ENCODE measurements around the gene HSPB7. TPM values are rescaled to one million over a fixed set of nuclear protein-coding genes. Genes with fewer than 3 reads are reported as not detected.

Gene HSPB7
- total RNA-seq, 1 donor from 2014 or later, result not detected

- no peaks in the 10 kb centered on the region for H3K36me3 ChIP-seq (ENCODE audit: control insufficient read depth, insufficient read depth, low read length)
- H3K4me3 ChIP-seq (ENCODE audit: low read depth, low read length), result no peak overlapping the region
- DNase-seq (ENCODE audit: low read depth), result no peak
- TF ChIP-seq CTCF (IDR thresholded peaks at IDR 0.05; ENCODE audit: insufficient read depth, low read length, poor library complexity, severe bottlenecking), result no peak
- H3K27me3 ChIP-seq (ENCODE audit: control insufficient read depth, insufficient read depth, low read length), result no peaks in the 10 kb centered on the region
Observed at GRCh38 chr1:16014509-16015482, 3.0 kb downstream of the HSPB7 start.

- no peaks in the 10 kb centered on the region for H3K36me3 ChIP-seq (ENCODE audit: control insufficient read depth, insufficient read depth, low read length)
- no peak for DNase-seq (ENCODE audit: low read depth)
- TF ChIP-seq CTCF (IDR thresholded peaks at IDR 0.05; ENCODE audit: insufficient read depth, low read length, poor library complexity, severe bottlenecking), result no peak
- H3K27me3 ChIP-seq (ENCODE audit: control insufficient read depth, insufficient read depth, low read length), result no peaks in the 10 kb centered on the region
- H3K4me3 ChIP-seq (ENCODE audit: low read depth, low read length), result no peak overlapping the region
Observed at GRCh38 chr1:16013908-16014258, 4.0 kb downstream of the HSPB7 start.

- no peak for TF ChIP-seq CTCF (IDR thresholded peaks at IDR 0.05; ENCODE audit: insufficient read depth, low read length, poor library complexity, severe bottlenecking)
- Histone ChIP-seq H3K4me3 (ENCODE audit: low read depth, low read length) (peak overlapping the region; percentile 32), H3K27me3 (ENCODE audit: control insufficient read depth, insufficient read depth, low read length) (no peaks in the 10 kb centered on the region), H3K36me3 (ENCODE audit: control insufficient read depth, insufficient read depth, low read length) (no peaks in the 10 kb centered on the region)
- DNase-seq (ENCODE audit: low read depth), result peak; percentile 32
Observed at GRCh38 chr1:16013220-16013907, 4.5 kb downstream of the HSPB7 start.

- no peak for TF ChIP-seq CTCF (IDR thresholded peaks at IDR 0.05; ENCODE audit: insufficient read depth, low read length, poor library complexity, severe bottlenecking)
- Histone ChIP-seq H3K27me3 (ENCODE audit: control insufficient read depth, insufficient read depth, low read length) (no peaks in the 10 kb centered on the region), H3K4me3 (ENCODE audit: low read depth, low read length) (peak overlapping the region; percentile 32), H3K36me3 (ENCODE audit: control insufficient read depth, insufficient read depth, low read length) (no peaks in the 10 kb centered on the region)
- no peak for DNase-seq (ENCODE audit: low read depth)
Observed at GRCh38 chr1:16012590-16013219, 5.1 kb downstream of the HSPB7 start.

- no peaks in the 10 kb centered on the region for H3K27me3 ChIP-seq (ENCODE audit: control insufficient read depth, insufficient read depth, low read length)
- no peak for DNase-seq (ENCODE audit: low read depth)
- no peak overlapping the region for H3K4me3 ChIP-seq (ENCODE audit: low read depth, low read length)
- no peaks in the 10 kb centered on the region for H3K36me3 ChIP-seq (ENCODE audit: control insufficient read depth, insufficient read depth, low read length)
- no peak for TF ChIP-seq CTCF (IDR thresholded peaks at IDR 0.05; ENCODE audit: insufficient read depth, low read length, poor library complexity, severe bottlenecking)
Observed at GRCh38 chr1:16011936-16012589, 5.8 kb downstream of the HSPB7 start.
